GM19397 (cell line): Measurements from ENCODE around the gene MECP2.

Experiments used
- ATAC-seq: cut with Tn5 transposase; IDR thresholded peaks from one replicate; pipeline ENCODE4 v1.9.1; 2021; ENCODE audit warnings: mild to moderate bottlenecking, moderate library complexity; ENCODE audit not compliant: unreplicated experiment

The MECP2 gene

DNA sequence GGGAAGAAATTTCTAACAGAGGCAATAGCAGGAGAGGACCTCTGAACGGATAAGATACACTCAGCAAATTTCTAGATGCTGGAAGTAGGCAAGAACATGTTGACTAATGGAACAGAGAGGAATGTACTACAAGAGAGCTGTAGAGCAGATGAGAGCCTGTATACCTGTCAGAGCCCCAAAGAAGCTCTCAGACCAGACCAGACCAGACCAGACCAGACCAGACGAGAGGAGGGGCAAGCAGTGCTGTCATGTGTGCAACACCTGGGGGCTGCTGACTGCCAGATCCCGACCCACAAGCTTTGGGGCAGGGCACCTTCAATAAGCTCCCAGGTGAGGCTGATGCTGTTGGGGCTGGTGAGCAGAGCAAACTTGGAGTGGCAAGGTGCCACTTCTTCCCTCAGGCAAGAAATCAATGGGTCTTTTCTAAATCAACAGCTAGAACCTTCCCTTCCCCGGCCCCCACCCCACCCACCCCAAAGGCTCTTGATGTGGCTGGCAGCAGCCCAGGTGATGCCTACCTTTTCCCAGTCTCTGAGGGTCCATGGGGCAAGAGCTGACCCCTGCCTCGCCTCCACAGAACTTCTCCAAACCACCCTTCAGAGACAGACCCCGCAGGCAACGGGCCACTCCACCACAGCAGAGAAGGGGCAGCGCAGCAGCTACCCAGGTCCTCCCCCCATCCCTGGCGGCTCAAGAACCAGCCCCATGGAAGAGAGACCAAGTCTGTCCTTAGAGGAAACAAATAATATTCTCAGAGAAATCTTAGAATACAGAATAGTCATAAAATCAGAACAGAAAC is 32.7 kb downstream of the MECP2 start:
- no peak for ATAC-seq

DNA sequence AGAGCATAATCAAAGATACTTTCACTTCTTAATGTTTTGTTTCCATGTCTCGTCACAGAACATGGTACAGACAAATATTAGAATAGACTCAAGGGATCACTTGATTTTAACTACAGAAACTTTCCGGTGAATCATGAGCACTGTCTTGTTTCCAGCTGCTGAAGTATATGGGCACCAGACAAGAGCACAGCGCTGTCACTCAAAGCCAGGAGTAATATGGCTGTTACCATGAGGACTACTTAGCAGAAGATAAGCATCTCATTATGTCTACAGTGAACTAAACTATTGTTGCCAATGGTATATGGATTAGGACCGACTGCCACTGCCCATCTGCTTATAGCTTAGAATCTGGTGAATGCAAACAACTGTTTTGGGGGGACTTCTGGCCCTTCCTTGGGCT is 34.3 kb downstream of the MECP2 start:
- no peak for ATAC-seq

DNA sequence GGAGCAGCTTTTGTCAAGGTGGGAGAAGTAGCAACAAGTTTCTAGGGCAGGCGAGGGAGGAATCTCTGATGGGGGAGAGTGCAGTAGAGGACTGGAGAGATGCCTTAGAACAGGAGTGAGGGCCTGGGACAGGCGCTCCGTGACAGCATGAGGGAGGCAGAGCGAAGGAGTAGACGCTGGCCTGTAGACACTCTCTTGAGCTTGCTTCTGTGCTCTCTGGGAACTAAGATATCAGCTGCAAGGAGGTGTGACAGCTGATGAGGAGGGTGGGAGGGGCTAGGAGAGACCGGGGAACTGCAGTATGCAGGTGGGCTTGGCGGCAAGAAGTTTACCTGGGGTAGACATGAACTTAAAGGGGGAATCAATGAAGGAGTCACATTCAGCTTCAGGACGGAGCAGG is 35.7 kb downstream of the MECP2 start:
- ATAC-seq = no peak

DNA sequence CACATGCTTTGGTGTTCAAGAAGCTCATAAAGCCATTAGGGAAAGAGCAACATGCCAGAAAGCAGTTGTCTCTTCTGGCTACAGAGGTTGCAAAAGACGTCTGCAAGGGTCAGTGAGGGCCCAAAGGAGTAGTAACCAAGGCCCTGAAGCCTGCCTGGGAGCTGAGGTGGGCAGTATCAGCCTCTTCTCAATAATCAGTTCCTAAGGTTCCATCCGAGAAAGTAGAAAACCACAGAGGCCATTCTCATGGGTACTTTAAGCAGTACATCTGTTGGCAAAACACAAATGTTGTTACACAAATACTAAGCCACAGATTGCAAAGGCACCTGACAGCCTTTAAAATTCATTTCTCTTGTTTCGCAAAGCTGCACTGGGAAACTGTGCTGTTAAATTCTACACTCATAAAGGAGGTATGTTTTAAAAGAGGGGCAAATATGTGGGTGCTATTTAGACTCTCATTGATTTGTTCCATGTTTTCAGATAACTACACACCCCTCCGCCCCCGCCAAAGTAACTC is 37.7 kb downstream of the MECP2 start:
- no peak for ATAC-seq

DNA sequence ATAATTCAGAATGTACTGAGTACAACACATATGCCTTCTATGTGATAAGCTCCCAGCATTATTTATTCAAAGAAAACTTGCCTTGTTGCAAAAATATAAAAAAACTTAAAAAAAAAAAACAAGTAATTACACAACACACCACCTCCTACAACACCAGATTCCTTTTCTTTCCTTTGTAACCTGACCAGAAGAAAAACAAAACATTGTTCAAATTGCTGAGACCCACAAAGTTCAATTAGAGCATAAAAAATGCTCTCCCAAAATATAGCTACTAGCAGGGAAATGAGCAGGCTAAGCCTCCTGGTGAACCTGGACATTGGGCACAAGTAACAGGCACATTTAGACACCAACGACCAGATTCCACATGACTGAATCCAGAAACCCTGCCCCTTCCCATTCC is 38.3 kb downstream of the MECP2 start:
- ATAC-seq = no peak

DNA sequence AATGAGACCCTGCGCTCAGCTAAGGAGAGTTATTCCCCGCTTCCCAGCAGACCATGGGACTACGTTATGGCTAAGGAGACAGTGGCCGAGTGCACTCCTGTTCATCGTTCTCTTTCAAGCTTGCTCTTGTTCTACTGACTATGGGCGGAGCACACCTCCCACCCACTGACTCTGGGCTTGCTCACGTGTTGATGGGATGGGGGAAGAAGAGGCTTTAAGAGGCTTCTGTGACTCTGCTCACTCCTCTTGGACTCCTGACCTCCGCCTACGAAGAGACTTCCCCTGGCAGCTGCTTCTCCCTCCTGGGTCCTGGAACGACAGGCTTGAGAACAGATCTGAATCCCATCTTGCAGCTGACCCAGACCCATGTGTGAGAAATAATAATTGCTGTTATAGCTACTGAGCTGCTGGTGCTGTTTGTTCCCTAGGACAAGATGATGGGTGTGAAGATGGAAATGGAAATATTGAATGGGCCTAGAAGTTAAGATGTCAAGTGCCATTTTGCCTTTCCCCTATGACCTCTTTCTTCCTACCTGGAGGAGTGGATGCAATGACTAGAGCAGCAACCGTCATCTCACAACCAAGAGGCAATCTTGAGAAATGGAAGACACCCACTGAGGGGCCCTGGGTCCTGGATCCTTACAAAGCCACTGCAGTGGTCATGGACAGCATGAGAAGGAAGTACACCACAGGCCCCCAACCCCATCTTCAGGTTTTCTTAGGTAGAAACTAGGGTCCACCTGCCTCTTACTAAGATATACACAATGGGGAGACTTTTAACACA is 39.1 kb downstream of the MECP2 start:
- ATAC-seq = no peak

DNA sequence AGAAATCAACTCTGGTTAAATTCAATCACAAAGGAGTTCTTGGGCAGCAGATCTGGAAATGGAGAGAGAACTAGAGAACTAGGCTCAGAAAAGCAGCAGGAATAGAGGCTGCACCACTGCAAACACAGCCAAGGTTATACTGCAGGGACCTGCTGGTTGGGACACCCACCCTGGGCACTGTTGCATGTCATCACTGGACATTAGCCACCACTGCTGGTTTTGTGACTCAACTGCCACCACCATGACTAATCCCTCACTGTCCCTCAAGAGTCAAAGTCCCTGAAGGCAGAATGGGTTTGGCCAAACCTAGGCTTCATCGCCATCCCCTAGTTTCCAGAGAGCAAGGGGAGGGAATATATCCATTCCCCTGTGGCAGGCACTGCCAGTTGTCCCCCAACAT is 39.7 kb downstream of the MECP2 start:
- ATAC-seq = no peak

DNA sequence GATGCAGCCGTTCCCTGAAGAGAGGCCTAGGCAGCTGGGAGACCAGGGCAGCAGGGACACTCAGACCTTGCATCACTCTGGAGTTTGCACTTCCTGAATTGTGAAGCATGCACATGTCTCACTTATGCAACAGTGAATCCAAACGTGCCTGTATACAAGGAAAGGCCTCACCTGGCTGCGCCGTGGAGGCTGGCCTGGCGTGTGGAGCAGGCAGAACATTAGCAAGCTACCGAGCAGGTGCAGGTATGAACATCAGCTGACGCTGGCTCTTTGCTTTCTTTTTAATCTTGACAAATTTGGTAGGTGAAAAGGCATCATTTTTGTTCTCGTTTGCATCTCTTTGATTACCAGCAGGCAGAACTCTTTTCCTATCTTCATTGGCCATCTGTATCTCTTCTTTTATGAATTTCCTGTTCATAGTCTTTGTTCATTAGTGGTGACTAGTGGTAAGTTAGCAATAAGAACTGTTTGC is 40.7 kb downstream of the MECP2 start:
- no peak for ATAC-seq

DNA sequence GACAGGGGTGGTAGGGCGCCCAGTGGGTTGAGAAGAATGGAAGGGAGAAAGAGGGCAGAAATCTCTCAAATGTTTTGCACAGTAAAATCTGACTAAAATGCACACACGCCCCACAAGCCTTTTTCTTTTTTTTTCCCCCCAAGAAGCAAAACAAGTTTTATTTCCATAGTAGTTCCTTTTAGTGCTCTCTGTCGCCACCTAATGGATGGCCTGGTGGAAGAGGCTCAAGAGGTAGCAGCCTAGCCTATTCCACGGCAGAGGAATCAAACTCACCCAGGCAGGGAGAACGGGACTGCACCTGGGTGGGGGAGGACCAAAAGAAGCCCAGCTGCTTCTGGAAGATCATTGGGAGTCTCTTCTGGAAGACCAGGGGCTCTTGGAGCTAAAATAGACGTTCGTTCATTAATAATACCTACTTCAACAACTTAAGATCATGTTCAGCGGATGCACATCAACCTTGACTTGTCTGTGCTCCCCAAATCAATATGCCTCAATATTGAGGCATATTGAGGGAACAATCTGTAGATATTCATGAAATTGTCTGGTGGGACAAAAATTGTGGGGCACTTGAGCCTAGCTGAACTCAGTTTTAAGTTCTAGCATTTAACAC is 46.2 kb downstream of the MECP2 start:
- ATAC-seq = no peak

DNA sequence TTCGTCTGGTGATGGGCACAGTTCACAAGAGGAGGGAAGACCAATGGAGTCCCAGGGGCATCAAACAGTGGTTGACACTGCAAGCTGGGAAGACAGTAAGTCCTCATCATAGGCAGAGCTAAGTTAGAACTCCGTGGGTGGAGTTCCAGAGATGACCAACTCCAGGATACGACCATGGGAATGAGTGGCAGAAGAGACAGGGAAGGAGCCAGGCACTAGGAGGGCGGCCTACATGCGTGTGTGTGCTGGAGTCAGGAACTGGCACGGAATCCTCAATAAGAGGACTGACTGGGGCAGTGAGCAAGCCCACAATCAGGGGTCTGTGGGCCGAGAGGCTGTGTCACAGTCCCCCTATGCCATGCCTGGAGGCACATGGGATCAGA is 47.4 kb downstream of the MECP2 start:
- ATAC-seq = no peak

DNA sequence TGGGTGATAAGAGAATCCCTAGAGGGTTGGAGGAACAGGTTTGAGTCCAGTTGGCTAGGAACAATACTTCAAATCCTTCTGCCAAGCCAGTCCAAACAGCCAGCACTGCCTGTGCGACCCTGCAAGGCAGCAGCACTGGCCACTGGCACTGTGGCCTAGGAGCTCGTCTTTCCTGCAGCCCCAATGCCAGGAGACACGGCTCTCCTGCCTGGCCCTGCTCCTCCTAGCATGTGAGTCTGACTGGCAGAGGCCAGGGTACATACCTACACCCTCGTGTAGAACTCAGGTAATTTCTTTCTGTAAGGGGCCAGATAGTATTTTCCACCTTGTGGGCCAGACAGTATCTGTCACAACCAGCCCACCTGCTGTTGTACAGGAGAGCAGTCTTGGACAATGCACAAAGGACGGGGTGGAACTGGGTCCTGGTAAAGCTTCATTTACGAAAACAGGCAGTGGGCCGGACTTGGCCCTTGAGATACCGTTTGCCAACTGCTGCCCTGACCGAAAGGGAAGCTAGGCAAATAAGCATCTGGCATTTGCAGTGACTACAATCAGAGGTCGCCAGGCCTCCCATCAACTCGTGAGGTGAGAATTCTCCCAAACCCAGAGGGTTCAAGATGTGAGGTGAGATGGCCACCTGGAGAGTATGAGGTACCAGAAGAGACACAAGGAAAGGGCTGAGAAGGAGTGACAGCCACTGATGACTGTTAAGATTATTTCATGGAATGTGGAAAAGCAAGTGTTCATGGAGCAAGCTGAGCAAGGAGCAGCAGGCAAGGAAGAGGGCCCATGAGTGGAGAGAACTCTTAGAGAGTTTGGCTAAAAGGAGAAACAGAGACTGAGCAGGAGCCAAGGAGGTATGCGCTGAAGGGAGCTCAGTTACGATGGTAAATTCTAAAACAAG is 48.1 kb downstream of the MECP2 start:
- no peak for ATAC-seq

DNA sequence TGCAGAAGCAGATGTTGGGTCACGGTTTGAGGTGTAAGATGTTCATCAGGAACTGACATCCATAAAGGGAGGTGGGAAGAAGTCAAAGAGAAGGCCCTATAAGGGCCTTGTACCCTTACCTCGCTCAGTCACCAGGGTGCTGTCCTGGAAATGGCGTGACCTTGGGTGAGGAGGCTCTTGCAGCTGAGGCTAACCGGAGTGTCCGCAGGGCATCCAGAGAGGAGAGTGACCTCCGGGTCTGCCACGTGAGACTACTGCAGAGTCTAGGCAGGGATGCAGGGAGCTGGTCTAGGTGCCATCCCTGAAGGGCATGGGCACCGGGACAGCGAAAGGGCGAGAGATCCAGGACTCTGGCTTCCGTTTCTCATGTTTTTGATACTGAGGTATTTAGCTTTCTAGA is 49.1 kb downstream of the MECP2 start:
- no peak for ATAC-seq

DNA sequence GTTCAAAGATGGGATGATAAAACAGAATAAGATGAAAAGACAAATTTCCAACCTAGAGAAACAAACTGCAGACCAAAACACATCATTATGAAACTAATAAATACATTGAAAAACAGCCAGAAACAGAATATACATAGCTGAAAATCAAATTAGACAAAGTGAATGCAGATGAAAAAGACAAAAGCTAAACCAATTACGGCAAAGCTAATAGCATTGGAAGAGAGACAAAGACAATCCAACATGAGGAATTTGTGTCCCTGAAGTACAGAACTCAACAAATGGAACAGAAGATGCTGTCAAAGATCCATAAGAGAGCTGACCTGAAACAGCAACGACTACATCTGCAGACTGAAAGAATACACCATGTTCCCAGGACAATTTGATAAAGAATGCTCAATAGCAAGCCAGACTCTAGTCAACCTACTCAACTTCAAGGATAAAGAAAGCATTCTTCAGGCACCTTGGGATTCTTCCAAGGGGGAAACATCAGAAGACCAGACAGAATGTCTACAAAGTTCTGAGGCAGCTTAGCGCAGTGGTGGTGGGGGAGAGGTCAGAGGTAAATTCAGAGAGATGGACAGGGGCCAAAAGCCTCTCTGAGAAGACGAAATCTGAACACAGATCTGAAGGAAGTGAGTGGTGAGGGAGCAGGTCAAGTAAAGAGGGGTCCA is 50.4 kb downstream of the MECP2 start:
- ATAC-seq = no peak

DNA sequence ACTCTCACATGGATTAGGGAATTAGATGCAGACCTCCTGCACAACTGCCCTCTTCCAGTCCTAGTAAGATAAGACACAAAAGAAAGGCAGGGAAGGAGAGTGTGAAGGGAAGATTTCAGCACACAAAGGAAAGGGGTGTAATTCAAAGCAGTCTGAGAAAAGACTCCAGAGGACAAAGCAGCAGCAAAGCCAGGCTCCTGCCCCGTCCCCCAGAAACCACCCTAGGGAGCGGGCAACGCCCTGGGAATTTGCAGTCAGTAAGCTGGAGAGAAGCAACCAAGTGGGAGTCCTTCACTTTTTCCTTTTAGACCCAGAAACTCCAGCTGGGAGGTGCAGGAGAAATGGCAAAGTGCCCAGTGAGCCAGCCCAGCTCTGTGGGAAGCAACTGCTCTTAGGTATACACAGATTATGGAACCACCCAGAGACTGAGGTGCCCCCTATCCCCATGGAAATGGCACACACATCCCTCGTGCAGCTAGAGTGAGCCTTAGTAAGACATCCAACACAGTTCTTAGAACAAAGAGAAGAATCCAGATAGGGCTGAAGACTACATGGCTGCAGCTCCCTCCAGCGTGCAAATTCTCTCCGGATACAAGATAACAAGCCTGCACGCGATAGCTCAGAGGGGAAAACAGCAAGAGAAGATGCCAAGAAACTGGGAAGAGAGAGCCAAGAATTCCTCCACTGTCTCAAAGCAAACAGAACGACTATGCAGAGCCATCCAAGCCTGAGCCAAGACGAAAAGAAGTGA is 51.3 kb downstream of the MECP2 start:
- no peak for ATAC-seq

DNA sequence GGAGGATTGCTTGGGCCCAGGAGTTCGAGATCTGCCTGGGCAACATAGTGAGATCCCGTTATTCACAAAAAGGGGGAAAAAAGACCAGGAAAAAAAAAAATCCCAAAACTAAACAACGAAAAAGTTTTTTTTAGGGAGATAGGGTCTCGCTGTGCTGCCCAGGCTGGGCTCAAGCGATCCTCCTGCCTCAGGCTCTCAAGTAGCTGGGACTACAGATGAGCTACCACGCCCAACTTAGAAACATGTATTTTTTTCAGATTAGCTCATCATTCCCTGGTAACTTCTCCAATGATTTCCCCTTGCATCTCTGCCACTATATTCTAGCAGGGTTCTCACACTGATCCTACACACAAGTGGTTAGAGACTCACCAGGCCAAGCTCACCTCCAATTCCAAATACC is 53.4 kb downstream of the MECP2 start:
- ATAC-seq = no peak

DNA sequence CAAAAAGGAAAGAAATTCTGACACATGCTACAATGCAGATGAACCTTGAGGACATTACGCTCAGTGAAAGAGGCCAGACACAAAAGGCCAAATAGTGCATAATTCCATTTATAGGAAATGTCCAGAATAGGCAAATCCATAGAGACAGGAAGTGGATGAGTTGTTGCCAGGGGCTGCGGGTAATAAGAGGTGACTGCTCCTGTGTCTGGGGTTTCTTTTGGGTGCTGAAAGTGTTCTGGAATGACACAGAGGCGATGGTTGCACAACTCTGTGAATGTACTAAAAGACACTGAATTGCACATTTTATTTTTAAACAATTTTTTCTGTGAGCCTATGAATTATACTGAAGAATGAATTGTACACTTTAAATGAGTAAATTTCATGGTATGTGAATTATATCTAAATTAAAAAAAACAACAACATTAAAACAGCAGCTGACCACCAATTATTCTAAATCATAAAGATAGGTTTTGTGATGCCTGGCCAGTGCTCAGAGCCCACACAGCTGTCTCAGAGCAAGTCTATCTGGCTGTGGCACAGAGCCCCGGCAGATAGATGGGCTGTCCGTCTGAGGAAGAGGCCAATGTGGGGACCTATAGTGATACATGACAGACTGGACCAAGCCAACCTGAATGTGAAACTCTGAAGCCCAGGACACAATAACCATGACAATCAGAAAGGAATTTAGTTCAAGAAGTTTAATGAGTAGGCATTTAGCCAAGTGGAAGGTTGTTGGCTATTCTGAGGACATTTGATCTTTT is 54.3 kb downstream of the MECP2 start:
- no peak for ATAC-seq

DNA sequence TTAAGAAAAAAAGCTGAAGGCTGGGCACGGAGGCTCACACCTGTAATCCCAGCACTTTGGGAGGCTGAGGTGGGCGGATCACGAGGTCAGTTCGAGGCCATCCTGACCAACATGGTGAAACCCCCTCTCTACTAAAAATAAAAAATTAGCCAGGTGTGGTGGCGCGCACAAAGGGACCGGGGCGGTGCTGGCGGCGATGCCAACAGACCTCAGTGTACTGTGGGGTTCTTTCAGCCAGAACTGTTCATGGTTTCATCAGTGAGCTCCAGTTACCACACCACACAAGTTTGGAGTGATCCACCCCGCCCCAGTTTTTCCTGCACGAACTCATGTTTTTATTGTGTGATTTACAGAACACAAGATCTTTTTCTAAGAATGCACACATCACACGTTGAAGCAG is 56.7 kb downstream of the MECP2 start:
- ATAC-seq = no peak

DNA sequence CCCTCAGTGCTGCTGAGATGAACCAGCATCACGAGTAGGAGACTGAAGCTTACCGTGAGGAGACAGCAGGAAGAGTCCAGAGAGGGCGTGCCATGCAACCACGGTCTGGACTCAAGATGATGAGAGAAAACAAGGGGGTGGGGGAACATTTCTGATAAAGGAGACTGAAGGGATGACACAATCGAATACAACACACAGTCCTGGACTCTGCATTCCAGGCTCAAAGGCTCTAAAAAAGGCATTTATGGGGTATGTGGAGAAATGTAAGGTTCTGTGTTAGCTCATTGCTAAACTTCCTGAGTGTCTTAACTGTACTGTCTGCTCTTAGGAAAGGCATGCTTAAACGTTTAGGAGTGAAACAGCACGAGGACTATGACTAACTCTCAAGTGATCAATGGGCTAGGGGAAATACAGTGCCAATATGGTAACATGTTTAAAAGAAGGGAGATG is 57.2 kb downstream of the MECP2 start:
- no peak for ATAC-seq

DNA sequence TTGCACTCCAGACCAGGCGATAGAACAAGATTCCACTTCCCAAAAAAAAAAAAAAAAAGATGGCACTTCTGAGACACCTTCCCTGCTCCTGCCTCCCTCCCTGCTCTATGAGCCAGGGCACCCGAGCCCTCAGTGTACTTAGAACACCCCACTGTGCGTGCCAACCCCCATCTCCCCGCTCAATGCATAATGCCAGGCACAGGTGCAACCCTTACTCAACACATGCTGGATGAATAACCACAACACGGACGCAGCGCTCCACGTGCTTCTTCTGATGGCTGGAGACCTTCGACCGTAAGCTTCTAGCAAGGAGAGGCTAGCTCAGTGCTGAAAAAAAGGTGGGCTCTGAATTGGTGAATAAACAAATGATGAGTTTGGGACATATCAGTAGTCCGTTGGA is 57.9 kb downstream of the MECP2 start:
- no peak for ATAC-seq
